Measurements from ENCODE around the gene MAMDC4. TPM values are rescaled to one million over a fixed set of nuclear protein-coding genes. Genes with fewer than 3 reads are reported as not detected.
A peak's percentile ranks its signal among the peaks of the same experiment; 100 is the strongest.

The MAMDC4 gene
- polyA plus RNA-seq, 1 donor, result 772 TPM

DNA sequence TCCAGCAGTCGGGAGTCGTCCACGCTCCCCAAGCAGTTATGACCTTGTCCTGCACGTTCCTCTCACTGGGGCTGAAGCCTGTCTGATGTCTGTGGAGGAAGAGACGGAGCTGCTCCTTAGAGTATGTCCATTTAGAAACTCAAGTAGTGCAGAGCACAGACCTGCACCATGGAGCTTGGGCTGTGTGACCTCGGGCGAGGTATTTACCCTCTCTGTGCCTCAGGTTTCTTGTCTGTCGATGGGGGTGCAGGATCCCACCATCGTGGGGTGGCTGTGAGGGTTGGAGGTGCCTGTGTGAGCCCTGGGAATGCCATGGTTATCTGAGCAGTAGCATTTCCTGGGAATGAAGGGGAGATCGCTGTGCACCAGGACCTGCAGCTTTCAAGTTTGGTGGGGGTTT lies 48.4 kb downstream of the MAMDC4 start:
- Histone ChIP-seq H3K4me3 (ENCODE audit: low read length) (no peak overlapping the region), H3K27me3 (ENCODE audit: control insufficient read depth, insufficient read depth, low read length) (no peaks in the 10 kb centered on the region), H3K4me1 (ENCODE audit: control insufficient read depth, insufficient read depth, low read length) (peaks cover 28% of the 10 kb centered on the region), H3K36me3 (ENCODE audit: control insufficient read depth, insufficient read depth, low read length) (peaks cover 48% of the 10 kb centered on the region), H3K9me3 (ENCODE audit: control insufficient read depth, low read depth, low read length) (no peaks in the 10 kb centered on the region), H3K27ac (ENCODE audit: low read length) (peak overlapping the region; percentile 94)
- no peak for DNase-seq
- WGBS (ENCODE audit: insufficient coverage, low lambda C conversion rate), result no CpG with 5 or more reads among the region's 10 CpGs

DNA sequence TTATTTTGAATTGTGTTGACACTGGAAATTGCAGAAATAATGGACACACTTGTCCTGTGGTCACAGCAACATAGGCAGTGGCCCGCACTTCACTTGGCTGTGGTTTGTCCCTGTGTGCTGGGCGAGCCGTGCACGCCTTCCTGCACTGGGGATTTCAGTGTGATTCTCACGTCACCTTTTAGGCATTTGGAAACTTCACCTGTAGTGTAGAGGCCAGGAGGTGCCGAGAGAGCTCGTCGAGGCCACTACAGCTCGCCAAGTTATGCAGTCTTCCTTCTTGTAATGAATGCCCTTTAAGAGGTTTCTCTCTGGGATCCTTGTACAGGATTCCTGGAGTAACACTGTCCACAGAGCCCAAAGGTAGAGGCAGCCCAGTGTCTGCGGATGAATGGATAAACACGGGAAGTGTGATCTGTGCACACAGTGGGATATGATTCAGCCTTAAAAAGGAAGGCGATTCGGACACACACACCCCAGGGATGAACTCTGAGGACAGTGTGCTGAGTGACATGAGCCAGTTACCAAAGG lies 48.9 kb downstream of the MAMDC4 start:
- Histone ChIP-seq H3K4me1 (ENCODE audit: control insufficient read depth, insufficient read depth, low read length) (peaks cover 28% of the 10 kb centered on the region), H3K4me3 (ENCODE audit: low read length) (no peak overlapping the region), H3K27ac (ENCODE audit: low read length) (peak overlapping the region; percentile 94), H3K27me3 (ENCODE audit: control insufficient read depth, insufficient read depth, low read length) (no peaks in the 10 kb centered on the region), H3K9me3 (ENCODE audit: control insufficient read depth, low read depth, low read length) (no peaks in the 10 kb centered on the region), H3K36me3 (ENCODE audit: control insufficient read depth, insufficient read depth, low read length) (peaks cover 47% of the 10 kb centered on the region)
- no peak for DNase-seq
- WGBS (ENCODE audit: insufficient coverage, low lambda C conversion rate), result 80% methylated on average over 1 of the region's 13 CpGs

DNA sequence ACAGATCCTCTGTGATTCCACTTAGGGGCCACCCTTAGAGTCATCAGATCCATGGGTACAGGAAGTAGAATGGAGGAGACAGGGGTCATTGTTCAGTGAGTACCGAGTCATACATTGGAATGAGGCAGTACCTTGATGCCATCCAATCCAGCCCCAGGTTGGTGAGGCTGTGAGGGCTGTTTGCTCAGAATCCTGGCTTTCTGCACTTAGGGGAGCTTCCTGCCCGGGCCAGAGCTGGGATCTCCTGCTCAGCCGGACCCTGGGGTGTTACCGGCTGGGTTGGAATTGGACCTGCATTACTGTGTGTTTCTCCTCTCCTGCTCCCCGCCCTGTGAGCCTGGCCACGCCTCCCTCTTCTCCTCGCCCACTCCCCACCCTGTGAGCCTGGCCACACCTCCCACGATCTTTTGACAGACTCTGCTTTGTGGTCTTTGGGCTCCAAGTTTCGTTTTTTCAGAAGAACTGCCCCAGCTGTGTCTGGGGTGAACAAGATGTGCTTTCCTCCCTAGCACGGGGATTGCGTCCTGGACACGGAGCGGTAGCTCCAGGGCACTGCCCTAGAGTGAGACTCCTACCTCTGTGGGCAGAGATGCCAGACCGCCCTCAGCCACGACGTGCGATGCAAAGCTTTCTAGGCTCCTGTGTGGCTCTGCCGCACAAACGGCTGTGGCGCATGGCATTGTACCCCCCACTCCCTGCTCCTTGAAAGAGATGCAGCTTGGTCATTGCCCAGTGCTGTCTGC lies 49.5 kb downstream of the MAMDC4 start:
- peaks cover 28% of the 10 kb centered on the region for H3K4me1 ChIP-seq (ENCODE audit: control insufficient read depth, insufficient read depth, low read length)
- no peaks in the 10 kb centered on the region for H3K9me3 ChIP-seq (ENCODE audit: control insufficient read depth, low read depth, low read length)
- WGBS (ENCODE audit: insufficient coverage, low lambda C conversion rate), result no CpG with 5 or more reads among the region's 20 CpGs
- DNase-seq, result peak; percentile 77 to 84
- peaks cover 53% of the 10 kb centered on the region for H3K36me3 ChIP-seq (ENCODE audit: control insufficient read depth, insufficient read depth, low read length)
- peak overlapping the region; percentile 94 for H3K27ac ChIP-seq (ENCODE audit: low read length)
- H3K27me3 ChIP-seq (ENCODE audit: control insufficient read depth, insufficient read depth, low read length), result no peaks in the 10 kb centered on the region
- H3K4me3 ChIP-seq (ENCODE audit: low read length), result no peak overlapping the region

DNA sequence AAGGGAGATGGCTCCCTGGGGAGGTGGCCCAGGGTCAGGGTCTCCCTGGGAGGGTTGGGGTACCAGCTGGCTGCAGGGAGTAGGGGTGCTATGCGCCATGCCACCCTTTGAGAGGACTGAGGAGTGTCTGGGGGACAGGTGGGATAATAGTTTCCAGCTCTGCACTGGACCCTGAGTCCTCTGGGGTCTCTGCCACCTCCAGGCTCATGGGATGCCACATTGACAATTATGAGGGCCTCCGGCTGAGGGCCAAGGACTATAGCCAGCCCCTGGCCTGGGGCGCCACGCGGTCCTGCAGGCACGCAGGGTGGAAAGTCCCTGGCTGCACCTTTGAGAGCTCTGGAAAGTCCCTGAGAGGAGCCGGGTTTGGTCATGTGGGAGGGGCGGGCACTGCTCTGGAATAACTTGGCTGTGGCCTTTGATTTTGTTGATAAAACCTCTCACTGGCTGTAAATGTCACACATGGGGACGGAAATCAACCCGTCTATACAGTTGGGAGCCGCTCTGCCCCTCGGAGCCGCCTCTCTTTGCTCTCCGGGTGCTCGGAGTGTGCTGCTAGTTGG lies 50.2 kb downstream of the MAMDC4 start:
- peak overlapping the region; percentile 94 for H3K27ac ChIP-seq (ENCODE audit: low read length)
- H3K27me3 ChIP-seq (ENCODE audit: control insufficient read depth, insufficient read depth, low read length), result no peaks in the 10 kb centered on the region
- peak; percentile 89 to 93 for DNase-seq
- no peaks in the 10 kb centered on the region for H3K9me3 ChIP-seq (ENCODE audit: control insufficient read depth, low read depth, low read length)
- H3K4me3 ChIP-seq (ENCODE audit: low read length), result no peak overlapping the region
- peaks cover 59% of the 10 kb centered on the region for H3K36me3 ChIP-seq (ENCODE audit: control insufficient read depth, insufficient read depth, low read length)
- H3K4me1 ChIP-seq (ENCODE audit: control insufficient read depth, insufficient read depth, low read length), result peaks cover 28% of the 10 kb centered on the region
- WGBS (ENCODE audit: insufficient coverage, low lambda C conversion rate), result no CpG with 5 or more reads among the region's 15 CpGs

DNA sequence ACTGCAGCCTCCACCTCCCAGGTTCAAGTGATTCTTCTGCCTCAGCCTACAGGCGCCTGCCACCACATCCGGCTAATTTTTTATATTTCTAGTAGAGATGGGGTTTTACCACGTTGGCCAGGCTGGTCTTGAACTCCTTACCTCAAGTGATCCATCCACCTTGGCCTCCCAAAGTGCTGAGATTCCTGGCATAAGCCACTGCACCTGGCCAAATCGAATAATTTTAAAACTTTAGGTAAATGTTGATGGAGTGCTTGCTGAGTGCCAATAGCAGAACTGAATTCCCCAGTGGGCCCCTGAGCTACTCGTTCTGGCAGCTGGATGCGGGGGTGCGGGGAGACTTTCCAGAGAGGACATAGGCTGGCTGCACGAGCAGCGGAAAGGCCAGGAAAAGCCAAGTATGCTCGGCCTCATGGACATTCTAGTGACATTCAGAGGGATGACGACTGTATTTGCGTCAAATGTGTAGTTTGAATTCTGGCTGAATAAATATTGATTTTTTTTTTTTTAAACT lies 51.0 kb downstream of the MAMDC4 start:
- Histone ChIP-seq H3K4me1 (ENCODE audit: control insufficient read depth, insufficient read depth, low read length) (peaks cover 28% of the 10 kb centered on the region), H3K4me3 (ENCODE audit: low read length) (no peak overlapping the region), H3K27me3 (ENCODE audit: control insufficient read depth, insufficient read depth, low read length) (no peaks in the 10 kb centered on the region), H3K9me3 (ENCODE audit: control insufficient read depth, low read depth, low read length) (no peaks in the 10 kb centered on the region), H3K27ac (ENCODE audit: low read length) (peak overlapping the region; percentile 94), H3K36me3 (ENCODE audit: control insufficient read depth, insufficient read depth, low read length) (peaks cover 67% of the 10 kb centered on the region)
- DNase-seq, result peak in 1 of 2 donors; percentile 40
- WGBS (ENCODE audit: insufficient coverage, low lambda C conversion rate), result no CpG with 5 or more reads among the region's 12 CpGs

DNA sequence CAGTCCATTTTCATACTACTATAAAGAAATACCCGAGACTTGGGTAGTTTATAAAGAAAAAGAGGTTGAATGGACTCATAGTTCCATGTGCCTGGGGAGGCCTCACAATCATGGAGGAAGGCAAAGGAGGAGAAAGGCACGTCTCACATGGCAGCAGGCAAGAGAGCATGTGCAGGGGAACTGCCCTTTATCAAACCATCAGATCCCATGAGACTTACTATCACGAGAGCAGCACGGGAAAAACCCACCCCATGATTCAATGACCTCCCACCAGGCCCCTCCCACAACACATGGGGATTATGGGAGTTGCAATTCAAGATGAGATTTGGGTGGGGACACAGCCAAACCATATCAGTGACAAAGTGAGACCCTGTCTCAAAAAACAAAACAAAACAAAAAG lies 54.1 kb downstream of the MAMDC4 start:
- Histone ChIP-seq H3K9me3 (ENCODE audit: control insufficient read depth, low read depth, low read length) (no peaks in the 10 kb centered on the region), H3K36me3 (ENCODE audit: control insufficient read depth, insufficient read depth, low read length) (peaks cover 62% of the 10 kb centered on the region), H3K4me3 (ENCODE audit: low read length) (no peak overlapping the region), H3K27me3 (ENCODE audit: control insufficient read depth, insufficient read depth, low read length) (no peaks in the 10 kb centered on the region), H3K27ac (ENCODE audit: low read length) (no peak overlapping the region), H3K4me1 (ENCODE audit: control insufficient read depth, insufficient read depth, low read length) (peaks cover 21% of the 10 kb centered on the region)
- WGBS (ENCODE audit: insufficient coverage, low lambda C conversion rate), result no CpG with 5 or more reads among the region's 4 CpGs
- DNase-seq, result no peak

DNA sequence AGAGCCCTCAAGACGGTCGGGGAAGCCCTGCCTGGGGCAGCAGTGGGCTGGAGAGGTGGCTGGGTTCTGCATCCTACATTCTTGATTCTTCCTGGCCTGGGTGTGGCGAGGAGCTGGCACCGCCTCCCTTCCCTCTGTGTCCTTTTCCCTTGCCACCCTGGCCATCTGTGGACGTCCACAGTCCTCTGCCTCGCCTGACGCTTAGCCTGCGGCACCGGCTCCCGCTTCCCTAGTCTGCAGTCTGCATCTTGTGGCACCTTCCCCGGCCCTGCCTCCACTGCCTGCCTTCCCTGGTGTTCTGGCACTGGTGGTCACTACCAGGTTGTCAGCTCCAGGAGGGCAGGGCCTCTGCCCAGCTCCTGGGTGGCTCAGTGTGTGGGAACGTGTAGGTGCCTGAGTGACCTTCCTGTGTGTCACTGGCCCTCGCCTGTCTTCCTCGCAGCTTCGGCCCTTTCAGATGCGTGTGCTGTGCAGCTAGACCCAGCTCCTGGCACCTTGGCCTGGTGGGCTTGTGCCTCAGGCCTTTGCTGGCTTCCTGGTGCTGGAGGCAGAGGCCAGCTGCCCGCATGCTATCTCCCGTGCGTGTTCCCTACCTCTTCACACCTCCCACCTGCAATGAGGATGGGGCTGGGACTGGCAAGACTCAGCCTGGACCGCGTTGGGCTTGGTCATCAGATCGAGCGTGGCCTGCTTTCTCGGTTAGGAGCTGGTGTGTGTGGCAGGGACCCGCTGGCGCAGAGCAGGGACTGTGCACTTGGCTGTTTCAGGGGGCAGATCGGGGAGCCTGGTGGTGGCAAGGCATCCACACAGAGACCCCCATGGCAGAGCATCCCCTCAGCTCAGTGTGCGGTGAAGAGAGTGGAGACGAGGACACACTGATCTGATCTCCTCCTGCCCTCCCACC lies 55.1 kb downstream of the MAMDC4 start:
- peaks cover 59% of the 10 kb centered on the region for H3K36me3 ChIP-seq (ENCODE audit: control insufficient read depth, insufficient read depth, low read length)
- H3K27me3 ChIP-seq (ENCODE audit: control insufficient read depth, insufficient read depth, low read length), result no peaks in the 10 kb centered on the region
- H3K9me3 ChIP-seq (ENCODE audit: control insufficient read depth, low read depth, low read length), result no peaks in the 10 kb centered on the region
- no CpG with 5 or more reads among the region's 29 CpGs for WGBS (ENCODE audit: insufficient coverage, low lambda C conversion rate)
- H3K4me3 ChIP-seq (ENCODE audit: low read length), result no peak overlapping the region
- DNase-seq, result no peak
- peaks cover 11% of the 10 kb centered on the region for H3K4me1 ChIP-seq (ENCODE audit: control insufficient read depth, insufficient read depth, low read length)
- no peak overlapping the region for H3K27ac ChIP-seq (ENCODE audit: low read length)

Other genes with a start within 250 kb of the MAMDC4 start
- gene EGFL7, start 189.4 kb upstream of the MAMDC4 start, polyA plus RNA-seq, result 47.5 TPM
- gene AGPAT2, start 164.9 kb upstream of the MAMDC4 start, polyA plus RNA-seq, result 175 TPM
- gene DIPK1B, start 139.8 kb upstream of the MAMDC4 start, polyA plus RNA-seq, result 13.3 TPM
- gene LCN10, start 109.4 kb upstream of the MAMDC4 start, polyA plus RNA-seq, result 7.8 TPM
- 2.8 TPM for gene LCN6, start 103.8 kb upstream of the MAMDC4 start, polyA plus RNA-seq
- gene LCN8, start 94.1 kb upstream of the MAMDC4 start, polyA plus RNA-seq, result 0.06 TPM
- 14.0 TPM for gene LCN15, start 87.8 kb upstream of the MAMDC4 start, polyA plus RNA-seq
- gene TMEM141, start 61.0 kb upstream of the MAMDC4 start, polyA plus RNA-seq, result 324 TPM
- 27.4 TPM for gene CCDC183, start 56.0 kb upstream of the MAMDC4 start, polyA plus RNA-seq
- gene RABL6, start 44.4 kb upstream of the MAMDC4 start, polyA plus RNA-seq, result 97.3 TPM
- gene AJM1, start 9.9 kb upstream of the MAMDC4 start, polyA plus RNA-seq, result 10.4 TPM
- 312 TPM for gene PHPT1, start 2.9 kb upstream of the MAMDC4 start, polyA plus RNA-seq
- gene EDF1, start 14.0 kb downstream of the MAMDC4 start, polyA plus RNA-seq, result 585 TPM
- gene TRAF2, start 34.2 kb downstream of the MAMDC4 start, polyA plus RNA-seq, result 18.5 TPM
- 86.8 TPM for gene FBXW5, start 92.4 kb downstream of the MAMDC4 start, polyA plus RNA-seq
- gene C8G, start 92.9 kb downstream of the MAMDC4 start, polyA plus RNA-seq, result 36.0 TPM
- gene LCN12, start 99.9 kb downstream of the MAMDC4 start, polyA plus RNA-seq, result 121 TPM
- 4.6 TPM for gene PTGDS, start 125.2 kb downstream of the MAMDC4 start, polyA plus RNA-seq
- gene LCNL1, start 130.6 kb downstream of the MAMDC4 start, polyA plus RNA-seq, result 0.09 TPM
- 38.9 TPM for gene PAXX, start 140.1 kb downstream of the MAMDC4 start, polyA plus RNA-seq
- gene CLIC3, start 144.2 kb downstream of the MAMDC4 start, polyA plus RNA-seq, result 3.6 TPM
- gene ABCA2, start 175.9 kb downstream of the MAMDC4 start, polyA plus RNA-seq, result 25.3 TPM
- gene FUT7, start 179.7 kb downstream of the MAMDC4 start, polyA plus RNA-seq, result 0.69 TPM
- 42.7 TPM for gene NPDC1, start 193.8 kb downstream of the MAMDC4 start, polyA plus RNA-seq
- gene ENTPD2, start 201.7 kb downstream of the MAMDC4 start, polyA plus RNA-seq, result 9.9 TPM
- gene SAPCD2, start 218.2 kb downstream of the MAMDC4 start, polyA plus RNA-seq, result 12.1 TPM
- 32.4 TPM for gene UAP1L1, start 225.2 kb downstream of the MAMDC4 start, polyA plus RNA-seq
- 39.5 TPM for gene MAN1B1, start 234.6 kb downstream of the MAMDC4 start, polyA plus RNA-seq